Large intestine (tissue), 3 donors: Measurements from ENCODE around the gene DISC1. TPM values are rescaled to one million over a fixed set of nuclear protein-coding genes. Genes with fewer than 3 reads are reported as not detected.

Experiments
- DNase-seq, 2 donors: peaks; one replicate each; pipeline versions ENCODE4 v3.0.0 to v3.0.0-alpha.2; 2013
- H3K27ac ChIP-seq: one replicate; pipeline ENCODE4 v1.5.1; 2013; ENCODE audit warnings: low read length
- H3K27me3 ChIP-seq: 2 replicates; pipeline ENCODE4 v1.6.1; 2013; ENCODE audit warnings: low read length; ENCODE audit not compliant: control insufficient read depth, insufficient read depth
- H3K36me3 ChIP-seq: 2 replicates; pipeline ENCODE4 v1.6.1; 2013; ENCODE audit warnings: low read length; ENCODE audit not compliant: control insufficient read depth, insufficient read depth
- H3K4me1 ChIP-seq: one replicate; pipeline ENCODE4 v1.6.1; 2013; ENCODE audit warnings: low read length; ENCODE audit not compliant: control insufficient read depth, insufficient read depth
- H3K4me3 ChIP-seq: one replicate; pipeline ENCODE4 v1.5.1; 2013; ENCODE audit warnings: low read length
- H3K9me3 ChIP-seq: one replicate; pipeline ENCODE4 v1.6.1; 2013; ENCODE audit warnings: mild to moderate bottlenecking, low read depth, low read length, moderate library complexity; ENCODE audit not compliant: control insufficient read depth
- WGBS: methylation state at CpG from one replicate; pipeline ENCODE4 v1.1.5; 2013; ENCODE audit warnings: low lambda C conversion rate; ENCODE audit not compliant: insufficient coverage; 5-methylcytosine and 5-hydroxymethylcytosine counted together
- polyA plus RNA-seq: library from polyadenylated mRNA; unstranded; fragments of 120-200 nt; gene quantifications from one replicate; pipeline ENCODE4 v1.2.1, GENCODE V29; 2013

Gene DISC1
- polyA plus RNA-seq, 1 donor, result 2.4 TPM

DNA sequence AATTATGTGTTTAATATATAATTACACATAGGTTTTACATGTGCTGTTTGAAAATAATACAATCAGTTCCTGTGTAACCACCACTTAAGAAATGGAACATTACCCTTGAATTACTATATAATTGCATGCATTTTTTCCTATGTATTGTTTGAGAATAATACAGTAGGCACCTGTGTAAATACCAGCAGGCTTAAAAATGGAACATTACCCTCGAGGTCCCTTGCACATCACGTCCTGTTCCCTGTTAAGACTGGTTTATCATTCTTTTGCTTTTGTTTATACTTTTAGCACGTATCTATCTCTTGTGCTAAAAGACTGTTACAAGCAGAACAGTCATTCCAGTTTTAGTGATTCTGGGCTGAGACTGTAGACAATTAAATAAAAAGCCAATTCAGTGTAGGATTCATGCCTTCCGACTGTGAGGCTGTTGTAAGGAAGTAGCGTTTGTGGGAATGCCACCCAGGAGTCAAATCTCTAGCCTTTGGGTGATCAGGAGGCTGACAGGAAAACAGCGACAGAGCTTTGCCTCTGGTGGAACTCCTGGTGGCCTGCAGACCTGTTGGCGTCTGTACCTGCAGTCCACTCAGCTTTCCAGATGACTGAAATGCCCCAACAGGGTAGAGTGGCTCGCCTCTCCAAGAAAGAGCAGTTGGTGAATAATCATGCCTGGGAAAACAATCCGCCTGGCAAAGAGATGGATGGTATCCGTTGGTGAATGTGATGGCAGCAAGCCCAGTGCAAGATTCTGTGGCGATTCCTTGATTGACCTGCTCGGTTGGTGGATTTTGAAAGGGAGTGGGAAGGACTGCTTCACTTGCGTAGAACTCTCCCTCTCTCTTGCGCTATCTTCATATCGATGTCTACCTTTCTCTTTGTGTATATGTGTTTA is 58.0 kb downstream of the DISC1 start:
- H3K9me3 ChIP-seq, result peaks cover 4% of the 10 kb centered on the region
- no peaks in the 10 kb centered on the region for H3K27me3 ChIP-seq
- no peaks in the 10 kb centered on the region for H3K36me3 ChIP-seq
- 52% methylated on average over 5 of the region's 15 CpGs for whole genome bisulfite sequencing
- no peak overlapping the region for H3K27ac ChIP-seq
- no peak overlapping the region for H3K4me3 ChIP-seq
- H3K4me1 ChIP-seq, result no peaks in the 10 kb centered on the region
- DNase-seq, result no peak

DNA sequence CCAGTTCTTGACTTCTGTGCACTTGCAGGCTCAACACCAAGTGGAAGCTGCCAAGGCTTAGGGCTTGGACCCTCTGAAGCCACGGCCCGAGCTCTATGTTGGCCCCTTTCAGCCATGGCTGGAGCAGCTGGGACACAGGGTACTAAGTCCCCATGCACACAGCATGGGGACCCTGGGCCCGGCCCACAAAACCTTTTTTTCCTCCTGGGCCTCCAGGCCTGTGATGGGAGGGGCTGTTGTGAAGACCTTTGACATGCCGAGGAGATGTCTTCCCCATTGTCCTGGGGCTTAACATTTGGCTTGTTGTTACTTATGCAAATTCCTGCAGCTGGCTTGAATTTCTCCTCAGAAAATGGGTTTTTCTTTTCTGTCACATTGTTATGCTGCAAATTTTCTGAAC is 59.8 kb downstream of the DISC1 start:
- Histone ChIP-seq H3K27me3 (no peaks in the 10 kb centered on the region), H3K9me3 (peaks cover 4% of the 10 kb centered on the region), H3K36me3 (no peaks in the 10 kb centered on the region), H3K4me3 (no peak overlapping the region), H3K4me1 (no peaks in the 10 kb centered on the region), H3K27ac (no peak overlapping the region)
- WGBS, result no CpG with 5 or more reads among the region's 4 CpGs
- DNase-seq, result no peak

DNA sequence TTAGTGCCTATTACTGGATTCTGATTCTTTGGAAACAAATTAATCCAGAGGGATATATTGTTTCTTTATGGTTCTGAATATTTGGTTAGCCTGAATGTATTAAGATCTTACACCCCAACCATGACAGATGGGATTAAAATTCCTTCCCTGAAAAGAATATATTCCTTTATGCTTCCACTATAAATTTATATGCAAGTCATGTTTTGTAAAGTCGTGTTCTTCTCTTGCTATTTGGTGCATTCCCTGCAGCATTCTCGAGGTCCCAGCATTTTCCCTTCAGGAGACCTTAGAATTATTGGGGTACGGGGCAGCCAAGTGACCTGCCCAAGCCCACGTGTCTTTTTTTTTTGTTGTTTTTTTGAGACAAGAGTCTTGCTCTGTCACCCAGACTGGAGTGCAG is 62.4 kb downstream of the DISC1 start:
- Histone ChIP-seq H3K27ac (no peak overlapping the region), H3K9me3 (peaks cover 4% of the 10 kb centered on the region), H3K4me1 (no peaks in the 10 kb centered on the region), H3K36me3 (no peaks in the 10 kb centered on the region), H3K27me3 (no peaks in the 10 kb centered on the region), H3K4me3 (no peak overlapping the region)
- DNase-seq, result no peak
- WGBS, result 87% methylated on average over 4 of the region's 4 CpGs

DNA sequence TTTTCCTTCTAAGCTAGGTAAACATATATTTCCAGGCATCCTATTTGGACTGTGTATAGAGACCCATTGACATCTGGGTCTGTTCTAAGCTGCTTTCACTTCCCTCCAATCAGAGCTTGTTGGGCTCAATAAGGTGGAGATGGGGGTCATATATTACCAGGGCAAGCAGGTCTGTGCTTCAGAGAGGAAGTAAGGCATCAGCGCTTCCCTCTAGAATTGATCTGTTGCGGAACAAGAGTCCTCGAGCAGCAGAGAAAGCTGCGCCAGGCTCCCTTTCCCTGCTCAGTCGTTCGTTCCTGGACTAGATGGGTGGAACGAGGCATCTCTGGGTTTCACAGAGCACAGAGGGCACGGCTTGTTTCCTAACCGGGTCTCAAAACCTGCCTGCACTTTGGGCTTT is 63.5 kb downstream of the DISC1 start:
- Histone ChIP-seq H3K4me3 (no peak overlapping the region), H3K9me3 (peaks cover 4% of the 10 kb centered on the region), H3K27ac (no peak overlapping the region), H3K4me1 (peaks cover 4% of the 10 kb centered on the region), H3K36me3 (no peaks in the 10 kb centered on the region), H3K27me3 (no peaks in the 10 kb centered on the region)
- no CpG with 5 or more reads among the region's 9 CpGs for WGBS
- no peak for DNase-seq

DNA sequence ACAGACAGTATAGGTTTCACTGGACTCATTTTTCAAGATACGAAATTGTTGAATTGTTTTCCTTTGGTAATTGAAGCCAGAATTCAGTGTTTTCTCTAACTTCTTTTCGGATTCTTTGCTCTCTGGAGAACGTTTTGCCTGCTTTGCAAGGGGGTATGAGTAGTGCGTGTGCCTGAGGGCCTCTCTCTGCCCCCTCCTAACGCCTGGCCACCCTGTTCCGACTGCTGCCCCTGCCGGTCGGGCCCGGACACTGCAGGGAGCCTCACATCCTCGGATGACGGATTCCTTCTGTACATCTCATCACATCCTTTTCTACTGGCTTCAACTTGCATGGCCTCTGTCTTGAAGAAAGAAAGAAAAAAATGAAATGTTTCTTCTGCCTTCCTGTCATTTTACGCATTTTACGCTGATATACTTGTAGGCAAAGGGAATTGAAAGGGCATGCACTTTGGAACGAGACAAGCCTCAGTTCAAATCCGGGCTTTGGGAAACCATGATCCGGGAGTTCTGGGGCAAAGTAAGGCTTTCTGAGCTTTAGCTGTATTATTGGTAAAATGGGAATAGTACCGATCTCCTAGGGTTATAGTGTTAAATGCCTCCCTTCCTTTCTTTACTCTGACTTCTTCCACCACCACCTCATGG is 65.1 kb downstream of the DISC1 start:
- no peak for DNase-seq
- H3K36me3 ChIP-seq, result no peaks in the 10 kb centered on the region
- H3K9me3 ChIP-seq, result no peaks in the 10 kb centered on the region
- 80% methylated on average over 1 of the region's 17 CpGs for WGBS
- H3K4me3 ChIP-seq, result no peak overlapping the region
- H3K4me1 ChIP-seq, result peaks cover 4% of the 10 kb centered on the region
- H3K27me3 ChIP-seq, result no peaks in the 10 kb centered on the region
- H3K27ac ChIP-seq, result no peak overlapping the region

DNA sequence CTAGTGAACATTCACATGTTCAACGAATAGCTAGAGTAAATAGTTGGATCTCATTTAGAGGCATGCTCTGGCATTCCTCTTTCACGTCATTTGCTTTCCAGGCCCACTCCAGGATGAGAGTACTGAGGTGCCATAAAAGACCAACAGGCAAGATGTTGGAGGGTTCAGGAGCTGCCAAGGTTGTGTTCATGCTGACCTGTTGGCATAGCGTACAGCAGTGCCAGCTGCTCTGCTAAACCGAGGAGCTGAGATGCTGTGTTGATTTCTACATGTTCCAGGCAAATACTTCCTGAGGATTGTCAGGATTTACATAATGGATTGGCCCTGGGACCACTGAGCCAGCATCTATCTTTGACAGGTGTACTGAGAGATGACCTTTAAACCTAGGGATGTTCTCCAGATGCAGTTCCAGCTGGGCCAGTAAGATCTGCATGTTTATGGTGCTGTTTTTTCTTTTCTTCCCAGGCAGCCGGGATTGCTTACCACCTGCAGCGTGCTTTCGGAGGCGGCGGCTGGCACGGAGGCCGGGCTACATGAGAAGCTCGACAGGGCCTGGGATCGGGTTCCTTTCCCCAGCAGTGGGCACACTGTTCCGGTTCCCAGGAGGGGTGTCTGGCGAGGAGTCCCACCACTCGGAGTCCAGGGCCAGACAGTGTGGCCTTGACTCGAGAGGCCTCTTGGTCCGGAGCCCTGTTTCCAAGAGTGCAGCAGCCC is 66.9 kb downstream of the DISC1 start:
- H3K27me3 ChIP-seq, result no peaks in the 10 kb centered on the region
- DNase-seq, result no peak
- no CpG with 5 or more reads among the region's 18 CpGs for WGBS

DNA sequence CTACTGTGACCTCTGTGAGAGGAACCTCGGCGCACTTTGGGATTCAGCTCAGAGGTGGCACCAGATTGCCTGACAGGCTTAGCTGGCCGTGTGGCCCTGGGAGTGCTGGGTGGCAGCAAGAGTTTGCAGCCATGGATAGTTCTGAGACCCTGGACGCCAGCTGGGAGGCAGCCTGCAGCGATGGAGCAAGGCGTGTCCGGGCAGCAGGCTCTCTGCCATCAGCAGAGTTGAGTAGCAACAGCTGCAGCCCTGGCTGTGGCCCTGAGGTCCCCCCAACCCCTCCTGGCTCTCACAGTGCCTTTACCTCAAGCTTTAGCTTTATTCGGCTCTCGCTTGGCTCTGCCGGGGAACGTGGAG is 67.5 kb downstream of the DISC1 start:
- Histone ChIP-seq H3K36me3 (no peaks in the 10 kb centered on the region), H3K4me3 (no peak overlapping the region), H3K27me3 (no peaks in the 10 kb centered on the region), H3K4me1 (peaks cover 4% of the 10 kb centered on the region), H3K9me3 (no peaks in the 10 kb centered on the region), H3K27ac (no peak overlapping the region)
- no peak for DNase-seq
- no CpG with 5 or more reads among the region's 11 CpGs for whole genome bisulfite sequencing

More for the DNA sequence above, 66.9 kb downstream of the DISC1 start:
- H3K4me3 ChIP-seq, result no peak overlapping the region
- H3K27ac ChIP-seq, result no peak overlapping the region
- no peaks in the 10 kb centered on the region for H3K36me3 ChIP-seq
- peaks cover 4% of the 10 kb centered on the region for H3K4me1 ChIP-seq
- H3K9me3 ChIP-seq, result no peaks in the 10 kb centered on the region

DNA sequence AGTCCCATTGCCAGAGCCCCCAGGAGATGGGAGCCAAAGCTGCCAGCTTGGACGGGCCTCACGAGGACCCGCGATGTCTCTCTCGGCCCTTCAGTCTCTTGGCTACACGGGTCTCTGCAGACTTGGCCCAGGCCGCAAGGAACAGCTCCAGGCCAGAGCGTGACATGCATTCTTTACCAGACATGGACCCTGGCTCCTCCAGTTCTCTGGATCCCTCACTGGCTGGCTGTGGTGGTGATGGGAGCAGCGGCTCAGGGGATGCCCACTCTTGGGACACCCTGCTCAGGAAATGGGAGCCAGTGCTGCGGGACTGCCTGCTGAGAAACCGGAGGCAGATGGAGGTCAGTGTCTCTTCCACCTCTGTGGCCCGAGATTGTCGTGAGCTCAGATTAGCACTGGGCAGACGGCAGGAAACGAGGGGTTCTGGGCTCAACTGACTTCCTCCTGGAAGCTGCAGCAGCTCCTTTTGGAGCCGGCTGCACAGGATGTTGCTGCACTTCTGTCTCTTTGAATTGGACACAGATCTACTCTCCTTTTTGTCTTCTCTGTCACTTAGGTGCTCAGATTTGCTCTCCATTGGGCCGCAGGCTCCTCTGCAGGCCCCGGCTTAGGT is 68.0 kb downstream of the DISC1 start:
- Histone ChIP-seq H3K4me1 (peaks cover 4% of the 10 kb centered on the region), H3K27ac (no peak overlapping the region), H3K9me3 (no peaks in the 10 kb centered on the region), H3K36me3 (no peaks in the 10 kb centered on the region), H3K4me3 (no peak overlapping the region), H3K27me3 (no peaks in the 10 kb centered on the region)
- WGBS, result no CpG with 5 or more reads among the region's 18 CpGs
- DNase-seq, result no peak

DNA sequence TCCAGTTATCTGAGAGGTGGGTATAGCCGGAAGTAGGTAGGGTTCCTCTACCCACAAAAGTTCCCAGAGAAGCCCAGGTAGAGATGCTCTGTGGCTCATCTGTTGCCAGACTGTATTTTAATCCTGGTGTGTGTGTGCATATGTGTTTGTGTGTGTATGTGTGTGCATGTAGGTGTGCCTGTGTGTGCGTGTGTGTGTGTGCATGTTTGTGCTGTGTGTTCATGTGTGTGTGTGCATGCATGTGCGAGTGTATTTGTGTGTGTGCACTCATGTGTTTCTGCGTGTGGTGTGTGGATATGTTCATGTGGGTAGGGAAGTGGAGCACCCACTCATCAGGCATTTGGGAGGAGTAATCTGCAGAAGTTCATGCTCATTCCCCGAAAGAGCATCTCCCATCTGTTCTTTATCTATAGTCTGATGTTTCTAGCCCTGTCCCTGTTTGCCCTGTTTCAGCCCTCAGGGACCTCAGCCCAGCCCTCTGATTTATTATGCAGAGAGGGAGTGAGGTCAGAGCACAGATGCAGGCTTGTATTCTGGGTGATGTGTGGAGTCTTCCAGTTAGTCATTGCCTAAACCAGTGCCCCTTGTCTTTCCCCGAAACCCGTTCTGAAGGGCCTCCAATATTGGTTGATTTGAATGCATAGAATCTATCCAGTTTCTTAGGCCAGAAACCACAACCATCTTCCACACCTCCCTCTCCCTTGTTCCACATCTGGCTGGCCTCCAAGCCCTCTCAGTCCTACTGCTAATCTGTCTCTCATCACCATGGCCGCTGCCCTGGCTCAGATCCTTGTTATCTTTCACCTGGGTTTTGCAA is 69.1 kb downstream of the DISC1 start:
- peaks cover 7% of the 10 kb centered on the region for H3K4me1 ChIP-seq
- no peak overlapping the region for H3K4me3 ChIP-seq
- H3K9me3 ChIP-seq, result no peaks in the 10 kb centered on the region
- H3K27ac ChIP-seq, result no peak overlapping the region
- WGBS, result no CpG with 5 or more reads among the region's 8 CpGs
- DNase-seq, result no peak
- no peaks in the 10 kb centered on the region for H3K36me3 ChIP-seq
- H3K27me3 ChIP-seq, result no peaks in the 10 kb centered on the region
